GM18502 (cell line): ENCODE data around the gene FBXL7.

Experiments
- ATAC-seq: cut with Tn5 transposase; IDR thresholded peaks from one replicate; pipeline ENCODE4 v1.9.1; 2021; ENCODE audit warnings: mild to moderate bottlenecking; ENCODE audit not compliant: unreplicated experiment, poor library complexity

FBXL7 gene

GRCh38 chr5:15574128-15574527 is 74.1 kb downstream of the FBXL7 start:
- no peak for ATAC-seq

GRCh38 chr5:15574806-15575325 is 74.9 kb downstream of the FBXL7 start:
- no peak for ATAC-seq

GRCh38 chr5:15575666-15576065 is 75.7 kb downstream of the FBXL7 start:
- ATAC-seq, result no peak

- no peak for ATAC-seq
Measured at GRCh38 chr5:15577132-15577531, 77.2 kb downstream of the FBXL7 start.

GRCh38 chr5:15577831-15578230 is 77.9 kb downstream of the FBXL7 start:
- no peak for ATAC-seq

- ATAC-seq, result no peak
Measured at GRCh38 chr5:15579193-15579990, 79.4 kb downstream of the FBXL7 start.

GRCh38 chr5:15584528-15584927 is 84.5 kb downstream of the FBXL7 start:
- ATAC-seq, result no peak

GRCh38 chr5:15585128-15585527 is 85.1 kb downstream of the FBXL7 start:
- ATAC-seq, result no peak

GRCh38 chr5:15585841-15586591 is 86.0 kb downstream of the FBXL7 start:
- ATAC-seq, result no peak

GRCh38 chr5:15587916-15588315 is 87.9 kb downstream of the FBXL7 start:
- ATAC-seq, result no peak

- ATAC-seq, result no peak
Measured at GRCh38 chr5:15592728-15593127, 92.7 kb downstream of the FBXL7 start.

- no peak for ATAC-seq
Measured at GRCh38 chr5:15594977-15595568, 95.1 kb downstream of the FBXL7 start.

- no peak for ATAC-seq
Measured at GRCh38 chr5:15595929-15596328, 95.9 kb downstream of the FBXL7 start.

- no peak for ATAC-seq
Measured at GRCh38 chr5:15596936-15597335, 97.0 kb downstream of the FBXL7 start.

- no peak for ATAC-seq
Measured at GRCh38 chr5:15597804-15598203, 97.8 kb downstream of the FBXL7 start.

- ATAC-seq, result no peak
Measured at GRCh38 chr5:15598294-15598902, 98.4 kb downstream of the FBXL7 start.

GRCh38 chr5:15600035-15600434 is 100.1 kb downstream of the FBXL7 start:
- no peak for ATAC-seq

- no peak for ATAC-seq
Measured at GRCh38 chr5:15601274-15601673, 101.3 kb downstream of the FBXL7 start.

- ATAC-seq, result no peak
Measured at GRCh38 chr5:15601853-15602252, 101.9 kb downstream of the FBXL7 start.

GRCh38 chr5:15604986-15605385 is 105.0 kb downstream of the FBXL7 start:
- ATAC-seq, result no peak

- ATAC-seq, result no peak
Measured at GRCh38 chr5:15606197-15606596, 106.2 kb downstream of the FBXL7 start.
